Activated CD4-positive, alpha-beta T cell treated with anti-CD3 and anti-CD28 coated beads, Interleukin-2, amount 50 U/mL, for 1 hour (primary cell): Measurements from ENCODE around the gene EDARADD.
A peak's percentile ranks its signal among the peaks of the same experiment; 100 is the strongest.

Experiments used
- DNase-seq: peaks from one replicate; pipeline ENCODE4 v3.0.0-alpha.2; 2020

Gene EDARADD

DNA sequence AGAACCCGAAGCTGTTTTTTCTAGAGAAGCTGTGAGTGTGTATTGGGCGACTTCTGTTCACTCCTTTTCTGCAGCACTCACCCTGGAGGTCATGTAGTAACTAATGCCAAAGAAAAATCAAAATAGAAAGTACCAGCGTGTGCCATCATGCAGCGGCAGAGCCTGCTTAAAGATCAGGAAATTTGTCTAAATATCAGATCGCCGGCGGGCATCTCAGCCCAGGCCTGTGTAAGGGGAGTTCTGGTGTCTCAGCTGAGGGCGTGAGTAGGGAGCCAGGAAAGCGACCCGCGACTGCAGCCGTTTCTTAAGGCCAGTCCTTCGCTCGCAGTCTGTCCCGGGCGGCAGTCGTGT lies 768 bp downstream of the EDARADD start:
- DNase-seq = no peak

DNA sequence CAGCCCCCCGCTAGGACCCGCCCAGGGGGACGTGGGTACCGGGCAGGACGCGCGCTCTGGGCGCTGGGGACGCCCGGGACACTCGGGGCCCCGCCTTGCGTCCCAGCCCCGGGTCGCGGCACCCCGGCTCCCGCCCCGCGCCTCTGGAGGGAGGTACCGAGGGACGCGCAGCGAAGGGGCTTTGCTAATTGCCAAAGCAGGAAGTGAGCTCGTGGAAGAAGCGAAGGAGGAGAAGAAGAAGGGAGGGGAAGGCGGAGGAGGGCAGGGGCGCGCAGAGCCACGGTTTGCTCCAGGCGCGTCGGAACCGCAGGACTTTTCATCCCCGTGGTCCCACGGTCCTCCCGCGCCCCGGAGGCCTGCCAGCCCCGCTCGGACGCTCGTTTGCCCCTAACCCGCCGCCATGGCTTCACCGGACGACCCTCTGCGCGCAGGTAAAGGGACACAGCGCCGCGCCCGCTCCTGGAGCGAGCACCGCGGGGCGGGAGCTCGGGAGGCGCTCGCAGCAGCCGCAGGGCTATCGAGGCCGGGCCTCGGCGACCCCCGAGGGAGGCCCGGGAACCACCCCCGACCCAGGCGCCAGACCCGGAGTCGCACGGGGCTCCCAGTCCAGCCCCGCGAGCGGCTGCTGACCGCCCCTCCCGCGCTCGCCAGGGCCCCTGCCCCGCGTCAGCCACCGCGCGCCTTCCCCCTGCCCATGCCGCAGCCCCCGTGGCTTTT lies 1.3 kb downstream of the EDARADD start:
- DNase-seq = peak; percentile 23

- DNase-seq = no peak
Measured at GRCh38 chr1:236395947-236396664, 2.0 kb downstream of the EDARADD start.

DNA sequence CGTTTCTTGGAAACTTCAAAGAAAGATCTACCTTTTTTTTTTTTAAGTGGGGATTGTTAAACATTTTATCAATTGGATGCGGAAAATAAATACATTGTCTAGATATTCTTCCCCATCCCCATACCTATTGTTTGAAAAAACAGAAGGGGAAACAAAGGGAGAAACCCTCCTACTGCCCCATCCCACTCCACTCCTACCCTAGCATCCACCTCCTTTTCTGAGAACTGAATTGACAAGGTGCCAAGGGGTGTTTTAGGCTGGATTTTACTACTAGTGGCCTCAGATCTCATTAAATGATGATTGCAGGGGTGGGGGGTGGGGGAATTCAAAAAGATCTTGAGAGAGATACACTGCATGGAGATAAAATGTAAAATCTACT lies 2.6 kb downstream of the EDARADD start:
- DNase-seq = no peak

DNA sequence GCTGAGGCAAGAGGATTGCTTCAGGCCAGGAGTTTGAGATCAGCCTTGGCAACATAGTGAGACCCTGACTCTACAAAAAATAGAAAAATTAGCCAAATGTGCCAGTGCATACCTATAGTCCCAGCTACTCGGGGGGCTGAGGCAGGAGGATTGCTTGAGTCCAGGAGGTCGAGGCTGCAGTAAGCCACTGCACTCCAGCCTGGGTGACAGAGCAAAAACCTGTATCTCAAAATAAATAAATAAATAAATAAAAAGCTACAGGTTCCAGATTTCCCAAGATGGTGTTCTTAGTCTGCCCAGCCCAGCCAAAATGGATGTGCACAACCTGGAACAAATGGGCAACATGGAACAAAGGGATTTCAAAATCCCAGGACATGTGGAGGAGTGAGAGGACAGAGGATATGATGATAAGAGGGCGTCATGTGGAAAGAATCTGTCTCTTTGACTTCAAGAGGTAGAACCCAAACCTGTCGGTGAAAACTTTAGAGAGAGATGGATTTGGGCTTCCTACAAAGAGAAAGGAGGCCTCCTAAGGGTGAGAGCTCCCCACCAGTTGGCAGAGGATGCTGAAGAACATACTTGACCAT lies 3.2 kb downstream of the EDARADD start:
- no peak for DNase-seq

GRCh38 chr1:236398538-236398937 lies 4.5 kb downstream of the EDARADD start:
- no peak for DNase-seq

DNA sequence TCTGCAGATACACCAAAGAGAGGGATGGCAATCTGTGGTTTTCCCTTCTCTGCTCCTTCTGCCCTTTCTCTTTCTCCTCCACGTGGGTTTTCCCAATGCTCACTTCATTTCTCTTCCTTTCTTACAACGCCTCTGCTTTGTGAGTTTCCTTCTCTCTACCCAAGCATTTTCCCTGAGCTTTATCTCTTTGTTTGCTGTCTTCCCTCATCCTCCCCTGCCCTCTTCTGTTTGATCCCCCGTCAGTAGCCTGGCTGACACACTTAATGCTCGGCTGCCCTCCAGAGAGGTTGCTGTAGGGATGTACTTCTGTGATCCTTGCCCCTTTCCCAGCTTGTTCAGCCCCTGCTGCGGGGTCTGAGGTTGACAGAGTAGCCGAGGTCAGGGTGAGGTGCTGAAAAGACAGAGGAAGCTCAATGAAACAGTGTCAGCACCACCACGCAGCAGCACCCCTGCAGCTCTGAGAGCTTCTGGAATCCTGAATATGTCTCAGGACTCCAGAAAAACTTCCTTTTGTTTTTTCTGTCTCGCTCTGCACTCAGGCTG lies 6.0 kb downstream of the EDARADD start:
- no peak for DNase-seq

GRCh38 chr1:236401698-236402097 lies 7.6 kb downstream of the EDARADD start:
- no peak for DNase-seq

DNA sequence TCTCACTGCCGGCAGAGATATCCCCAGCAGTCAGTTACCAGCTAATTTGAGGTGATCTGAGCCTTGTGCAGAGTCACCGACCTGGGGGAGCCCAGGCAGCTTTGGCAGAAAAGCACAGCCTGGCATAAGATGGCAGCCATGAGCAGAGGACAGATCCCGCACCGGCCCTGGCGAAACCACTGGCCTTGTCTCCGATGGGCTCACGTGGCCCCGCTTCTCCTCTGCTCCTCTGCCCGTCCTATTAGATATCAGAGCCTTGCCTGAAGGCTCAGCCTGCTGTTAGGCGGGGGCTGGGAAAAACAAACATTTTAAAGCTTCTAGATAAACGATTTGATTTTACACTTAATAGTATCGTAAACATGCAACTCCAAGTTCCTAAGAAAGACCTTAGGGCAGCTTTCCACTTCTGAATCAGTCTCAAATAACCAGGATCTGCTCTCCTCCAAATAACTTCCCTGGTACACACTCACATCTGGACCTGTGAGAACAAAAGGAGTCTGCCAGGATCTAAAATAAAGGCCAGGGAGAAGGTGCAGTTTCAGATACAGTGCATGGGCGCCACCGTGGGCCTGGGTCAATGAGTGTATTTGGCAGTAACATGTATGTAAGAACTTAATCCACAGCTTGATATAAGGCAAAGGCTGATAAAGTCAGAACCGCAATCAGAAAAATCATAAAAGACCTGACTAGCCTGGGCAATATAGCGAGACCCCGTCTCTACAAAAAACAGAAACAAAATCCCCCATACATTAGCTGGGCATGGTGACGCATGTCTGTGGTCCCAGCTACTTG lies 10.0 kb downstream of the EDARADD start:
- DNase-seq = no peak

- DNase-seq = no peak
Measured at GRCh38 chr1:236407059-236407458, 13.0 kb downstream of the EDARADD start.

DNA sequence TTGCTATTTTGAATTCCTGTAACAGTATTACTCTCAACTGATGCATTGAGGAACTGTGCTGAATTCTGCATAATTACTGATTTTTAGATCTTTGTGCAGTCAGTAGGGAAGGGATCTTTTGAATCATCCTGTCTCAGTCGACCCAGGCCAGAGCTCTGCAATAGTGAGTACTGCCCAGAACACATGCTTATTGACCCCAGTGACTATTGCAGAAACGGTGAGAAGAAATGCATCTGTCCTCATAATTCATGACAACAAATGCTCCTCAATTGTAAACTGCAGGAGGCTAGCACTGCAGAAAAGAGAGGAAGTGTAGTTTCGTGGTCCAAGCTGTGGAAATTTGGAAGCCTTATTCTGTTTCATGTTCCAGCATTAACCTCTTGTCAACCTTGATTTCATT lies 19.6 kb downstream of the EDARADD start:
- no peak for DNase-seq

- DNase-seq = no peak
Measured at GRCh38 chr1:236416165-236416564, 22.1 kb downstream of the EDARADD start.

DNA sequence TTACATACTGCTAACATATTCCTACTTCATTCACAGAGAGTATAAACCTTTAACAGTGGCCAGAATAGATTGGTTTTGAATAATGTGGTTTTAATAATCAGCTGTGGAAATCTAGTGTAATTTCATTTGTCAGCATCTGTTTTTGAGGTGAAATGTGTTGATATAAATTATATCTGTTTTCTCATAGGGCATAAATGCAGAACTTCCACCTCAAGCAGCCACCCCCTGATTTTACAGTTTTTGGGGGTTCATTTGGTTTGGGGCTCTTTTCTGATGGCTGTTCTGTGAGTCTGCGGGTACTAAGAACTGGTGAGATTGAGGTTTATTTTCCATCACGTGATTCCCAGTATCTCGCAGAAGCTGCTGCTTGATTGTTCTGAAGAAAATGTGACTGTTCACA lies 23.2 kb downstream of the EDARADD start:
- no peak for DNase-seq

DNA sequence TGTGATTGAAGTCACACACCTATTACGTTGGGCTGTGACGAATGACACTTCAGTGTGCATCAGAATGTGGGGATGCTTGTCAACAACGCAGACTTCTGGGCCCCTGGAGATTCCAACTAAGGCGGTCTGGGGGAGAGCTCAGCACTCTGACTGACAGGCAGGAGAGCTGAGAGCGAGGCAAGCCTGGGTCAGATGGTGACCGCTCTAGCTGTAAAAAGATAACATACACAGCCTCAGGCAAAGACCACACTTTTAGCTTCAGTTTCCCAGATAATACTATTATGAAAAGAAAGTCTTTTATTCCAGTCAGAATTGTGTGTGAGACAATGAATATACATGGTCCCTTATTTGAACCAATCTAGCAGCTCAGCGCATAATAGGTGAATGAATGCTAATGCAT lies 25.4 kb downstream of the EDARADD start:
- DNase-seq = no peak

DNA sequence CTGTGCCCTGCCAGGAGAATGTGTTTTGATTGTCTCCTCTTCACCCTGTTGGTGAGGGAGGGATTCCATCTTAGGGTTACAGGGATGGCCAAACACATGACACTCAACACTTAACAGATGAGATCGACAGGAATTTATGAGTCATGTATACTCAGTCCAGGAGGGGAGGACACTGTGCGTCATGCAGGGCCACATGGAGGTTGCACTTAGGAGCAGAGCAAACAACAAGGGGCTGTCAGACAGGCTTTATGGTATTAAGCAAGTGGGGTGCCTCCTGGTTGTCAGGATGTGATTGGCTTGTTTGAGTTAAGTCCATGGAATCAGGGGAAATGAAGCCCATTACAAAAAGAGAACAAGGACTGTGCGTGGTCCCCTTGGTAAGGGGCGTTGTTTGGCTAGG lies 26.9 kb downstream of the EDARADD start:
- DNase-seq = no peak

- no peak for DNase-seq
Measured at GRCh38 chr1:236421850-236422516, 27.9 kb downstream of the EDARADD start.

- no peak for DNase-seq
Measured at GRCh38 chr1:236422517-236422876, 28.4 kb downstream of the EDARADD start.

- peak; percentile 9 for DNase-seq
Measured at GRCh38 chr1:236425031-236425663, 31.1 kb downstream of the EDARADD start.

- DNase-seq = no peak
Measured at GRCh38 chr1:236426215-236426614, 32.1 kb downstream of the EDARADD start.

- DNase-seq = no peak
Measured at GRCh38 chr1:236429715-236430274, 35.7 kb downstream of the EDARADD start.

DNA sequence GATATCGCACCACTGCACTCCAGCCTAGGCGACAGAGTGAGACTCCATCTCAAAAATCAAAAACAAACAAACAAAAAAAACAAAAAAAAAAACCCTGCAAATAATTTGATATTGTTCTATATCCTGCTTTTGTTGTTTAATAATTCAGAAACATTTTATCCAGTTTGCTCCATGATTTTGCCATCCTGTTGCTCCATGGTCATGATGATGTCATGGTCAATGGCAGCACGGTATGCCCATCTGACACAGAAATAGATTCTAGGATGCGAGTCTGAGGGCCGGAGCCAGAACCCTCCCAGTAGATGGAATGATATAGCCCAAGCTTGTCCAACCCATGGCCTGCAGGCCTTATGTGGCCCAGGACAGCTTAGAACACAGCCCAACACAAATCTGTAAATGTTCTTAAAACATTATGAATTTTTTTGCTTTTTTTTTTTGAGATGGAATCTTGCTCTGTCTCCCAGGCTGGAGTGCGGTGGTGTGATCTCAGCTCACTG lies 39.8 kb downstream of the EDARADD start:
- DNase-seq = no peak

DNA sequence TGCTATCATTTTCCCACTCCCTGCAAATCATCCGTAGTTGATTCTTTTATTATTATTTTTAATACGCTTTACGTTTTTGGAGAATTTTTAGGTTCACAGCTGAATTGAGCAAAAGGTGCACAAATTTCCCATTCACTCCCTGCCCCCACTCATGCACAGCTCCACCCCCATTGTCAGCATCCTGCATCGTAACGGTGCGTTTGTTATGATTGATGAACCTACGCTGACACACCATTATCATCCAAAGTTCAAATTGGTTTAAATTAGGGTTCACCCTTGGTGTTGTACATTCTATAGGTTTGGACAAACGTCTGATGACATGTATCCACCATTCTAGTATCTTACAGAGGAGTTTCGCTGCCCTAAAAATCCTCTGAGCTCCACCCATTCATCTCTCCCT lies 44.5 kb downstream of the EDARADD start:
- DNase-seq = no peak
